Right renal cortex interstitium (tissue), 3 donors: Measurements from ENCODE around the gene MIA2. TPM values are rescaled to one million over a fixed set of nuclear protein-coding genes. Genes with fewer than 3 reads are reported as not detected.

ENCODE experiments used
- DNase-seq, 3 donors: peaks; one replicate each; pipeline ENCODE4 v3.0.0-alpha.2; 2013; ENCODE audit warnings: low read depth in 3 of 3, low spot score in 2 of 3
- polyA plus RNA-seq, 3 donors: library from polyadenylated mRNA; unstranded; fragments of 120-200 nt; gene quantifications; one replicate each; pipeline ENCODE4 v1.2.1, GENCODE V29; 2013; ENCODE audit not compliant: insufficient read length in 3 of 3

MIA2 gene
- polyA plus RNA-seq, 3 donors: 76.0 to 83.8 (median 79.3) TPM

DNA sequence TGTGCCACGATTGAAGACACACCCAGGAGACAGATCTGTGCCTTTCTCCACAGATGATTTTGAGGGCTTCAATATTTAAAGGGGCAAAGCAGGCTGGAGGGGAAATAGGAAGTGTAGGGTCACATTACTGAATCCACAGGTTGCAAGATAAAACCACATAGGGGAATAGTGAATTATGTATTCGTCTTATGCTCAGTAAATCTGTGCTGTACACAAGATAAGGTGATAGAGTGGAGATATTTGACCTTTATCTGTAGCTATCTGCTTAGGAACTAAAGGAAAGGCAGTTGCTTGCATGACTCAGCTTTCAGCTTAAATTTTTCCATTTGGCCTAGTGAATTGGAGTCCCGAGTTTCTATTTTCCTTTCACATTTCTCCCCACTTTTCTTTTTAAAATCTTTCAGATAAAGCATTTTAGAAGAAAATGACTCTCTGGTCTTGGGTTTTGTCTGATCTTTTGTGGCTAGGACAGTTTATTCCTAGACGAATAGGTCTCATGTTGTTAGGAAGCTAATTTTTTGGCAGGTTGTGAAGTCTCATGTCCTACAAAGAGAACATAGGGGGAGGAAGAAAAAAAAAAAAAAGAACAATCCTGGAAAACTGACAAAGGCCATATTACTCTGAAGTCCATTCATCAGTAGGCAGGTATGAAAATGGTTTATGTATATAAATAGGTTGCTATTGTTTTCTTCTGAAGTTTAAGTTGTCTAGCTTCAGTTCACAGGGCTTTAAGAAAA, 143.1 kb downstream of the MIA2 start:
- DNase-seq: no peak

- no peak for DNase-seq
These were observed 147.7 kb downstream of the MIA2 start for GRCh38 chr14:39381366-39381765.

- no peak for DNase-seq
These were observed 148.7 kb downstream of the MIA2 start for GRCh38 chr14:39382463-39382862.

GRCh38 chr14:39383026-39383660, 149.4 kb downstream of the MIA2 start:
- DNase-seq: no peak

- DNase-seq: no peak
These were observed 150.0 kb downstream of the MIA2 start for GRCh38 chr14:39383741-39384140.

GRCh38 chr14:39384177-39384576, 150.5 kb downstream of the MIA2 start:
- DNase-seq: no peak

- no peak for DNase-seq
These were observed 159.6 kb downstream of the MIA2 start for GRCh38 chr14:39393289-39393688.

GRCh38 chr14:39395555-39396254, 162.0 kb downstream of the MIA2 start:
- DNase-seq: no peak

- DNase-seq: no peak
These were observed 162.7 kb downstream of the MIA2 start for GRCh38 chr14:39396448-39396847.

GRCh38 chr14:39398382-39398781, 164.7 kb downstream of the MIA2 start:
- DNase-seq: no peak

GRCh38 chr14:39406560-39406959, 172.8 kb downstream of the MIA2 start:
- DNase-seq: no peak

DNA sequence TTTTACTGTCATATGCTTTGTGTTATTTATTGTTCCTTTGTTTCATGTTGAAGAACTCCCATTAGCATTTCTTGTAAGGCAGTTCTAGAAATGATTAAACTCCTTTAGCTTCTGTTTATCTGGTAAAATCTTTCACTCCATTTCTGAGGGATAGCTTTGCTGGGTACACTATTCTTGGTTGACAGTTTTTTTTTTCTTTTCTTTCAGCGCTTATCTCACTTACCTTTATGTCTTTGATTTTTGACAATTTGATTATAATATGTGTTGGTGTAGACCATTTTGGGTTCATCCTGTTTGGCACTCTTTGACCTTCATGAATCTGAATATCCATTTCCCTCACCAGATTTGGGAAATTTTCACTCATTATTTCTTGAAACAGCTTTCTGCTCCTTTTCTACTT, 182.4 kb downstream of the MIA2 start:
- DNase-seq: no peak

- DNase-seq: no peak
These were observed 183.3 kb downstream of the MIA2 start for GRCh38 chr14:39417014-39417413.

DNA sequence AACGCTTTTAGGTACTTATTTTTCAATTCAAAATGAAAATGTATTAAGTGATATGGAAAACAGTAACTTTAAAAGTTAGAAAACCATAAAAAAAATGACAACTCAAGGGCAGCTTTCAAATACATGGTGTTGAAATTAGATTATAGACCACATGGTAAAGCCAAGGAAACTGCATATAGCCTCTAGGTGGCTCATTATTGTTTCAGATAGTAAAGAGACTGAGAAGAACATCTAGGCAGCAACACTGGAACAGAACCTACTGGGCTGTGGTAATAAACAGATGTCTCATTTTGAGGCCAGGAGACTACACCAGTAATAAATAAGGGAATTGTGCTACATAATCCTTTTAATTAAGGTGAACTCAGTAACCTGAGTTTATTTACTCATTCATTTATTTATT, 185.6 kb downstream of the MIA2 start:
- no peak for DNase-seq

DNA sequence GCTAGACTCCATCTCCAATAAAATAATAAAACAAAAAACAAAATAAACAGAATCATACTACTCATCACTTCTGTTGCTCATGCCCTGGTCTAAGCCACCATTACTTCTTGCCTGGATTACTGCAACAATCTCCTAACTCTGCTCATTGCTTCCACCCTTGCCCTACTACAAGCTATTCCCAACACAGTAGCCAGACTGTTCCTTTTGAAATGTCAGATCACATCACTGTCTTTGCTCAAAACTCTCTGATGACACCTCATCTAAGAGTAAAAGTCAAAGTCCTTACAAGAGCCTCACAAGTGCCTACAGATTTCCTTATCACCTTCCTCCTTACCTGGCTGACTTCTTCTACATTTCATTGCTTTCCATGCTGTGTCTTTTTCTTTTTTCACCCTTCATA, 188.5 kb downstream of the MIA2 start:
- no peak for DNase-seq

- DNase-seq: no peak
These were observed 190.1 kb downstream of the MIA2 start for GRCh38 chr14:39423793-39424192.

GRCh38 chr14:39425947-39426346, 192.2 kb downstream of the MIA2 start:
- no peak for DNase-seq

GRCh38 chr14:39426605-39427004, 192.9 kb downstream of the MIA2 start:
- peak in 1 of 3 donors; percentile 6 for DNase-seq

DNA sequence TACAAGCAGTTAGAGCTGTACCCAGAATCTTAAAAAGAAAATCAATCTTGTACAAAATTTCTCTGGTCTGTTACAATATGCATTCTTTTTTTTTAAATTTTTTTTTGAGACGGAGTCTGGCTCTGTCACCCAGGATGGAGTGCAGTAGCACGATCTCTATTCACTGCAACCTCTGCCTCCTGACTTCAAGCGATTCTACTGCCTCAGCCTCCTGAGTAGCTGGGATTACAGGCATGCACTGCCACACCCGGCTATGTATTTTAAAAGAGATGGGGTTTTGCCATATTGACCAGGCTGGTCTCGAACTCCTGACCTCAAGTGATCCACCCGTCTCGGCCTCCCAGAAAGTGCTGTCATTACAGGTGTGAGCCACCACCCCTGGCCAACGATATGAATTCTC, 194.4 kb downstream of the MIA2 start:
- no peak for DNase-seq

DNA sequence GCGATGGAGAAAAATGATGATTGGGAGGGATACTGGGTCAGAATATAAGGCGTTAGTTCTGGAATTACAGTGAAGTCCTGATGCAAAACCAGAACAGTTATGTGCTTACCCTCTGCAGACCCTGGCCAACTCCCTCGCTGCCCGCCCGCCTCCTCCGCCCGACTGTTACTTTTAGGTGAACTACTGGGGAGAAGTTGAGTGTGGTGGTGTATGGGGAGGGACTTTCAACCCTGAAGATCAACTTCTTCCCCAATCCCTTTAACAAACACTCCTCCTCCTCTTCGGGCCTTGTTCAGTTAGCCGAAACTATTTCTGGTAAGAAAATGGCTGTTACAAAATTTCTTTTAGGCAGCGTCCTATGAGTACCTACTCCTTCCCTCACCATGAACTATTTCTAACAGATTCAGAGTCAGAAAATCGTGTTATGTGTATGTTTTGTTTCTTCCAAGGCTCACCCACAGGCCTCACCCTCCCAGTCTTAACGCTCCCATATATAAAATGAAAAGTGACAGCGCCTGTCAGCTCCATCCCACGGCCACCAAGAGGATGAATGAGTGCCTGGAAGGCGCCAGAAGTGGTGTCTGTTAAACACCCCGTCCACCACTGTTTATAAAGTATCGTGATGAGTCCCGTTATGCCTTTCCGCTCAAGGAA, 197.2 kb downstream of the MIA2 start:
- DNase-seq: peak in 1 of 3 donors; percentile 7

GRCh38 chr14:39431416-39432178, 197.9 kb downstream of the MIA2 start:
- DNase-seq: peak; percentile 14 to 36 (median 21)
